Thyroid gland (tissue), 4 donors: ENCODE measurements around the gene FGF3. TPM values are rescaled to one million over a fixed set of nuclear protein-coding genes. Genes with fewer than 3 reads are reported as not detected.

Experiments
- DNase-seq, 2 donors: peaks; one replicate each; pipeline ENCODE4 v3.0.0-alpha.2; 2019
- H3K27ac ChIP-seq, 3 donors: fragments of 200-600 bp; sonication (generic); 1 replicate in 2 of 3; 2 replicates in 1 of 3; pipeline ENCODE4 v1.5.1; 2016 to 2019; ENCODE audit warnings: mild to moderate bottlenecking in 1 of 3, moderate library complexity in 1 of 3
- H3K27me3 ChIP-seq: fragments of 200-600 bp; sonication (generic); one replicate; pipeline ENCODE4 v1.5.1; 2019
- H3K36me3 ChIP-seq, 2 donors: fragments of 200-600 bp; sonication (generic); one replicate each; pipeline ENCODE4 v1.5.1; 2016 to 2019
- H3K4me1 ChIP-seq, 2 donors: fragments of 200-600 bp; sonication (generic); one replicate each; pipeline ENCODE4 v1.5.1; 2017 to 2019
- H3K4me3 ChIP-seq, 3 donors: fragments of 200-600 bp; sonication (generic); replicated peaks in 1 of 3; 1 replicate in 2 of 3; 2 replicates in 1 of 3; pipeline ENCODE4 v1.5.1; 2016; ENCODE audit warnings: mild to moderate bottlenecking in 1 of 3
- H3K9me3 ChIP-seq: fragments of 200-600 bp; sonication (generic); one replicate; pipeline ENCODE4 v1.5.1; 2017
- POLR2A ChIP-seq, 2 donors: fragments of 450-650 bp; IDR thresholded peaks; one replicate each; pipeline ENCODE4 v1.6.1; 2017; ENCODE audit warnings: antibody characterized with exemption in 2 of 2, mild to moderate bottlenecking in 2 of 2, moderate library complexity in 1 of 2
- WGBS, 2 donors: methylation state at CpG; one replicate each; pipeline ENCODE4 v1.1.5; 2017; 5-methylcytosine and 5-hydroxymethylcytosine counted together
- intact Hi-C: fragments of 100-400 bp; cut with DNase I; formaldehyde crosslinking; loops from one replicate; pipeline ENCODE4 v1.15.1; 2023
- total RNA-seq, 4 donors: library from RNA; depleted of rRNA; stranded (reverse); fragments of >200 nt; gene quantifications; one replicate each; pipeline ENCODE4 v1.2.3, GENCODE V29; 2016
- TF ChIP-seq, protein P1 (sequence below), 6 experiments: fragments of 200-600 bp in 3 of 6; fragments of 450-650 bp in 3 of 6; sonication (generic) in 3 of 6; IDR thresholded peaks; one replicate each; pipeline ENCODE4 v1.5.1; 2016 to 2019; ENCODE audit warnings: antibody characterized with exemption in 6 of 6, mild to moderate bottlenecking in 2 of 6, inconsistent platforms in 1 of 6, moderate library complexity in 1 of 6

FGF3 gene
- total RNA-seq, 4 donors from 2014 or later: not detected

DNA sequence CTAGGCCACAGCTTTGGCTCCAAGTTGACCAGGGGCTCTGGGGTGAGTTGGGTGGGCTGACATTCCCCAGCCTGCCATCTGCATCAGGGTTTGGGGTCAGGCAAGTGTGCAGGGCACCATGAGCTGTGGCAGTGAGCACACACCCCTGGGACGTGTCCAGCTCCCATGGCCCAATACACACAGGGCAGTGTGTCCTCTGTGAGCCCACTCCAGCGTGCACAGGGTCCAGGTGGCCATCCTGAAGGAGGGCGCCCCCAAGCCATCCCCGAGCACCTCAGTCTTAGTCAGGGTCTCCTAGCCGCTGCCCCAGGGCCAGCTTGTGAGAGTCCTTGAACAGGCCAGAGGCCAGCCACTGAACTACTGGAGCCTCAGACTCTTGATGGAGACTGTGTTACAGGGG lies 1.2 kb upstream of the FGF3 start:
- intact Hi-C loops: no loop called here
- no peak for DNase-seq
- Histone ChIP-seq H3K27me3 (peaks cover 5% of the 10 kb centered on the region), H3K4me3 (no peak overlapping the region), H3K27ac (no peak overlapping the region), H3K4me1 (no peaks in the 10 kb centered on the region), H3K9me3 (no peaks in the 10 kb centered on the region), H3K36me3 (no peaks in the 10 kb centered on the region)
- no peak for TF ChIP-seq POLR2A (IDR thresholded peaks at IDR 0.05)
- TF ChIP-seq, protein P1, sequence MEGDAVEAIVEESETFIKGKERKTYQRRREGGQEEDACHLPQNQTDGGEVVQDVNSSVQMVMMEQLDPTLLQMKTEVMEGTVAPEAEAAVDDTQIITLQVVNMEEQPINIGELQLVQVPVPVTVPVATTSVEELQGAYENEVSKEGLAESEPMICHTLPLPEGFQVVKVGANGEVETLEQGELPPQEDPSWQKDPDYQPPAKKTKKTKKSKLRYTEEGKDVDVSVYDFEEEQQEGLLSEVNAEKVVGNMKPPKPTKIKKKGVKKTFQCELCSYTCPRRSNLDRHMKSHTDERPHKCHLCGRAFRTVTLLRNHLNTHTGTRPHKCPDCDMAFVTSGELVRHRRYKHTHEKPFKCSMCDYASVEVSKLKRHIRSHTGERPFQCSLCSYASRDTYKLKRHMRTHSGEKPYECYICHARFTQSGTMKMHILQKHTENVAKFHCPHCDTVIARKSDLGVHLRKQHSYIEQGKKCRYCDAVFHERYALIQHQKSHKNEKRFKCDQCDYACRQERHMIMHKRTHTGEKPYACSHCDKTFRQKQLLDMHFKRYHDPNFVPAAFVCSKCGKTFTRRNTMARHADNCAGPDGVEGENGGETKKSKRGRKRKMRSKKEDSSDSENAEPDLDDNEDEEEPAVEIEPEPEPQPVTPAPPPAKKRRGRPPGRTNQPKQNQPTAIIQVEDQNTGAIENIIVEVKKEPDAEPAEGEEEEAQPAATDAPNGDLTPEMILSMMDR (IDR thresholded peaks at IDR 0.05): no peak
- WGBS, 2 donors: 86% methylated on average over 1 of the region's 5 CpGs; no CpG with 5 or more reads in 1 of the 2 donors

DNA sequence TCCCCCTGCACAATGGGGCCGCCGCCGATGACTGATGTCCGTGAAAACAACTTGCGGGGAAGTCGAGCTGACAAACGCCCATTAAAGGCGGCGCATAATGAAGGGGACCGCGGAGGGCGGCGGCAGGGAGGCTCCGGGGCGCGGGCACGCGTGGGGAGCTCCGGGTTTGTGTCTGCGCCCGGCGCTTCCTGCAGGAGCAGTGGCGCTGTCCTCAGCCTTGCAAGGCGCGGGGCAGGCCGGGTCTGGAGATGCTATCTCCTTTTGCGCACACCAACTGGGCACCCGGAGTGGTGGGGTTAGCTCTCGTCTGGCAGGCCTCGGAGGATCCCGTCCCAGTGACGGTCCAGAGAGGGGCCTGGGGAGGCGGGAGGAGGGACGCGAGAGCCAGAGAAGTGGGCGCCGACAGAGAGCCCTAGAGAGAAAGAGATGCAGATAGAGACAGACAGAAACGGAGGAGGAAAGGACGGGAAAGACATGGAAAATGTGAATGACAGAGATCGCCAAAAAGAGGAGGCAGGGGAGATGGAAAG lies 390 bp upstream of the FGF3 start:
- Histone ChIP-seq H3K4me1 (no peaks in the 10 kb centered on the region), H3K27me3 (peaks cover 5% of the 10 kb centered on the region), H3K36me3 (no peaks in the 10 kb centered on the region), H3K27ac (no peak overlapping the region), H3K4me3 (no peak overlapping the region), H3K9me3 (no peaks in the 10 kb centered on the region)
- TF ChIP-seq, protein P1 (IDR thresholded peaks at IDR 0.05): no peak
- no peak for TF ChIP-seq POLR2A (IDR thresholded peaks at IDR 0.05)
- DNase-seq: no peak
- 3 to 4% methylated on average over 13 to 20 of the region's 40 CpGs for WGBS, 2 donors
- intact Hi-C loops: no loop called here

DNA sequence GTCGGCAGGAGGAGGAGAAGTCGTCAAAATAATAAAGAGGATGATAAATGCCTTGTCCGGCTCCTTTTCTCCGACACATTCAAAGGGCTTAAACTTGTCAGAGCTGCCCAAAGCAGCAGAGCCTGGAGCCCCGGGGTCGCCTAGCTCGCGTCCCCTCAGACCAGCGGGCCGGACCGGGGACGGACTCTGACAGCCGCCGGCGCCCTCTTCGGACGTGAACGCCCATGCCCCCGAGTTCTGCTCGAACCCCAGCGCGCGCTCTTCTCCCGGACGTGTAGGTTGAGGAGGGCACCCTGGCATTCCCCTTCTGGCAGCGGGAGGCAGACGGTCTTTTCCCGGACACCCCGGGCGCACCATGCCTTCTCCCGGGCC lies 999 bp downstream of the FGF3 start:
- H3K4me1 ChIP-seq: no peaks in the 10 kb centered on the region
- H3K27me3 ChIP-seq: peaks cover 5% of the 10 kb centered on the region
- H3K4me3 ChIP-seq: no peak overlapping the region
- no peak for DNase-seq
- TF ChIP-seq, protein P1 (IDR thresholded peaks at IDR 0.05): no peak
- no peak for TF ChIP-seq POLR2A (IDR thresholded peaks at IDR 0.05)
- no peak overlapping the region for H3K27ac ChIP-seq
- no peaks in the 10 kb centered on the region for H3K9me3 ChIP-seq
- intact Hi-C loops: no loop called here
- 1 to 6% methylated on average over 18 to 20 of the region's 31 CpGs for WGBS, 2 donors
- no peaks in the 10 kb centered on the region for H3K36me3 ChIP-seq

DNA sequence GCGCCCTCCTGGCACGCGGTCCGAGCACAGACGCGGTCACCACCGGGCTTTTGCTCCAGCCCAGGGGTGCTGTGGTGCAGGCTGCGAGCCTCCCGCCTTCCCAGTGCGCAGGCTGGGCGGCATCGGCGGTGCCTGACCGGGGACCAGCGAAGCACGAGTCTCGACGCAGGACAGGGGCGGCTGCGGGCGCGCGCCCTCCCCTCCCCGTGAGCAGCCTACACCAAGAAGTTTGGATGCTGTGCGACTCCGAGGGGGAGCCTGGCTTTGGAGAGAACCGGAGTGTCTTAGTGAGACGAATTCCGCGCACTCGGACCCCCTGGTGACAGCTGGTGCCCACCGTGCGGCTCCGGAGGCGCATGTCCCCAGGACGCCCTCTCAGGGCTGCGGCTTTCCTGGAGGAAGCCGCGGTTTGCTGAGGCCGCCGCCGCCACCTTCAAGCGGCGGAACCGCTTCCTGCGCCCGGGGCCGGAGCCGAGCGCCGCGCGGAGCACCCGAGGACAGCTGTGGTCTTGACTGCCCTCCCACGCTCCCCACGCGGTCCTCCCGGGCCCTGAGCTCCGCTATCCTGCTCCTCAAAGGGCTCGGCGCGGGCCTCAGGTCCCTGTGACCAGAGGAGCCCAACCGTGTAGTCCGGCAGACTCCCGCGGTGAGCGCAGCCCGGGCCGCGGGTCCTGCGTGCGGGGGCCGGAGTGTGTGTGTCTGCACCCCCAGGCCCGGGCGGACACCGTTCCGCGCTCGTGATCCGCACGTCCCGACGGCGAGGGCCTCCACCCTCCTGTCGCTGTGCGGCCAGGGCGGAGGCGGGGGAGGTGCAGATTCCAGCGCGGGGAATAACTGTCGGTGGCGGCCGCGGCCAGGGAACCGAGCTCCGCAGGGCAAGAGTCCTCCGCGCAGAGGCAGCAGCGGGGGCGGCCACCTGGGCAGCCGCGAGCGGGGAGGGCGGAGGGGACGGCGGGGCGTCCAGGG lies 1.7 kb downstream of the FGF3 start:
- no peak overlapping the region for H3K27ac ChIP-seq
- no peaks in the 10 kb centered on the region for H3K9me3 ChIP-seq
- no peak for DNase-seq
- no peaks in the 10 kb centered on the region for H3K36me3 ChIP-seq
- WGBS, 2 donors: 0 to 2% methylated on average over 1 to 31 of the region's 107 CpGs
- H3K4me3 ChIP-seq: no peak overlapping the region
- intact Hi-C loops: no loop called here
- TF ChIP-seq POLR2A (IDR thresholded peaks at IDR 0.05): no peak
- TF ChIP-seq, protein P1 (IDR thresholded peaks at IDR 0.05): no peak
- no peaks in the 10 kb centered on the region for H3K4me1 ChIP-seq
- H3K27me3 ChIP-seq: peaks cover 5% of the 10 kb centered on the region

DNA sequence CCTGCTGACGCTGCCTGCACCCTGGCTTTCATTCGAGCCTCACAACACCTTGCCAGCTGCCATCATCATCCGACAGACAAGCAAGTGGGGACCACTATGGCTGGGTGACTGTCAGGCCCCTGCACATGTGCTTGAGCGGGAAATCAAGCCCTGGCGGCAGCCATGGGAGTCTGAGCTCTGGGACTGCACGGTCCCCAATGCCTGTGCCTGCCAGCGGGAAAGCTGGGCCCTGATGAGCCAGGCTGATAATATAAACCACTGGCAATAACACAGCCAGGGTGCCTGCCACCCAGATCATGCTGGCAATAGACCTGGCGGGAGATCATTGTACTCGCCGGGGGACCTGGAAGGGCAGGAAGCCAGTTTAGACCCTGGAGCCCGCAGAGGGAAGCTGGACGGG lies 2.5 kb downstream of the FGF3 start:
- intact Hi-C loops: no loop called here
- 24 to 25% methylated on average over 10 to 12 of the region's 12 CpGs for WGBS, 2 donors
- TF ChIP-seq, protein P1 (IDR thresholded peaks at IDR 0.05): no peak
- TF ChIP-seq POLR2A (IDR thresholded peaks at IDR 0.05): no peak
- H3K27ac ChIP-seq: no peak overlapping the region
- no peaks in the 10 kb centered on the region for H3K36me3 ChIP-seq
- no peak for DNase-seq
- no peaks in the 10 kb centered on the region for H3K9me3 ChIP-seq
- H3K4me1 ChIP-seq: no peaks in the 10 kb centered on the region
- H3K27me3 ChIP-seq: peaks cover 5% of the 10 kb centered on the region
- no peak overlapping the region for H3K4me3 ChIP-seq
